Right hindlimb (tissue), 1 donor: Measurements from ENCODE around the gene MSANTD1.

Source experiments
- DNase-seq: peaks from one replicate; pipeline ENCODE4 v3.0.0-alpha.2; 2018

MSANTD1 gene

DNA sequence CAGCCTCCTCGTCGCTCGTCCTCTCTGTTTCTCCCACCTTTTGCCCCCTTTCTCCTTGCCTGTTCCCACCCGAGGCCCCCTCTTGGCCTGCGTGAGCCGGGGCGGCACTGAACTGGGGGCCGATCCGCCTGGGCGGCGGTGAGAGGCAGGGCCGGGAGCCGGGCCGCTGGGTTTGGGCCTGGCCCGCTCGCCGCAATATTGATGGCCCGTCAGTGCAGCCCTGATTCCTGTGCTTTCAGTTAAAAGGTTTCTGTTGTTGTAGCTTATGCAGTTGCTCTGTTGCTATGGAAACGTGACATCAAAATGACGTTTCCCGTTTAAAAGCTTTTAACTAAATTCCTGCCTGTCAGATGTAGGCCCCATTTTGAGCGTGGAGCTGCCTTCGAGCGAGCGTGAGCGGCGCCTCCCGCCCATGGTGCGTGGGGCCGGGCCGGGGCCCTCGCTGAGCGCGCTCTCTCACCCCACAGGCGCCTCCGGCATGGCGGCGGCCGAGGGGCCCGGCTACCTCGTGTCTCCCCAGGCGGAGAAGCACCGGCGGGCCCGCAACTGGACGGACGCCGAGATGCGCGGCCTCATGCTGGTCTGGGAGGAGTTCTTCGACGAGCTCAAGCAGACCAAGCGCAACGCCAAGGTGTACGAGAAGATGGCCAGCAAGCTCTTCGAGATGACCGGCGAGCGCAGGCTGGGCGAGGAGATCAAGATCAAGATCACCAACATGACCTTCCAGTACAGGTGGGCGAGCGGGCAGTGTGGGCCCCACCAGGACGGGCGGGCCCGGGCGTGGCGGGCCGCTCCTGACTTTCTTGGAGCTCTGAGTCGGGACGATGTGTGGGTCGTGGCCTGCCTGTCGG, at the start of gene MSANTD1:
Gene MSANTD1, plus strand, starts transcription at position 349 of the 851 bp plus-strand sequence. Its CDS starts 64 bp downstream, at position 413.
- DNase-seq = peak; percentile 57

DNA sequence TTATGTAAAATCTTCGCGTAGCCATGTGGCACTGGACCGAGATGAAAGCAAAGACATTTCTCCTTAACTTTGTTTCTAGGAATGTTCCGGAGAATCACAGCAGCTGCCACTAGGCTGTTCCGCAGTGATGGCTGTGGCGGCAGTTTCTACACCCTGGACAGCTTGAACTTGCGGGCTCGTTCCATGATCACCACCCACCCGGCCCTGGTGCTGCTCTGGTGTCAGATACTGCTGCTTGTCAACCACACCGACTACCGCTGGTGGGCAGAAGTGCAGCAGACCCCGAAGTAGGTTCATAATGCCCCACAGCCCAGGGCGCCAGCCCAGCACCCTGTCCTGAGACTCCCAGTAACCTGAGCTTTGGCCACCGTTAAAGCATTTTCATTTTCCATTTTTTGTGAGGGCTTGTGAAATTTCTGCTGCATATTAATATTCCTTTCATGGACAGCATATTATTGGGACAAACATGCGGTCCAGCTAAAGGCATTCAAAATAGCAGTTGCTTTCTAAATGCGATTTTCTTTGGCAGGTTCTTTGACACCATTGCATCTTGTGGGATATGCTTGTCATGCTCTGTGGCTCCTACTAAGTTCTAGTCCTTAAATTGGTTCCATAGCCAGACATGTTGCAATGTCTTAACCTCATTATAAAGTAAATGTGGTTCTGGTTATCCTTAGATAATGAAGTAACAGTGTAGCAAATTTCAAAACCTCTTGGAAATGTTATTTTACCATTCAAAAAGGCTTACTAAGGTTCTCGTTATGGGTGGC, 49.1 kb upstream of the MSANTD1 start:
- DNase-seq = peak; percentile 54

GRCh38 chr4:3200423-3201090, 48.4 kb upstream of the MSANTD1 start:
- no peak for DNase-seq

DNA sequence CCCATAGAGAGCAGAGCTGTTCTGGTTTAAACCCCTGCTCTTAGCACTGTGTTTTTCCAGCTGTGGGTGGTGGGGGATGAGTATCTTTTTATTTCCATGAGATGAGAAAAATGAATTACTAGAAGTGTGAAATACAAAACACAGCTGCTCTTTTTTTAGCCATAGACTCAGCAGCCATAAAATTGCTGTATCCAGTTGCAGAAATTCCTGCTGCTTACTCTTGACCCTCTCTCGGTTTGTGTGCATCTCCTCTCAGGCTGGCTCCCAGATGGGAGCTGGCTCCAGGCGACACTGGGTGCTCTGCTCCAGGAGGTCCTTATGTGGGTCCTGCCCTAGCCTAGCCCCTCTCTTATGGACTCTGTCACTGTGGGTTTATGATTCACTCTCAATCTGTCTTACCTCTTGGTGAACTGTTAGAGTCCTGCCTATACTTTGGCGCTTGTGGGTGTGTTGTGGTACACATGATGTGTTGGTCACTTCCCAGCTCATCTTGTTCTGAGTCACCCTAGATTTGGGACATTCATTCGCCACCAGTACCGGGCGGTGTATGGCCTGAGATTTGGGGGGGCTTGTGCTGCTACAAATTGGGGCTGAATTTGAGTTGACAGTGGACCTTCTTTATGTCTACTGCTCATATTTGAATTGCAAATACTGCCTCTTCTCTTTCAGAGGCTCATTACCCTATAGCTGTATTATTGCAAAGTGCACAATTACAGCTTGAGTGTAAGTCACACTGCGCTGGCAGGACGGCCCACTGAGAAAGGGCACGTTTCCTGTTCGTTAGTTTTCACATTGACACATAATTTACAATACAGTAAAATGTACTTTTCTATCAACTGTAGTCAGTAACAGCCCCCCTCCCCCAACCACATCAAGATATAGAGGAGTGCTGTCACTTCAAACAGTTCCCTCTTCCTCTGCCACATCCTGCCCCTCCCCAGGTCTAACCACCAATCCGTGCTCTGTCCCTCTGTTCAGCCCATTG, 46.9 kb upstream of the MSANTD1 start:
- no peak for DNase-seq

DNA sequence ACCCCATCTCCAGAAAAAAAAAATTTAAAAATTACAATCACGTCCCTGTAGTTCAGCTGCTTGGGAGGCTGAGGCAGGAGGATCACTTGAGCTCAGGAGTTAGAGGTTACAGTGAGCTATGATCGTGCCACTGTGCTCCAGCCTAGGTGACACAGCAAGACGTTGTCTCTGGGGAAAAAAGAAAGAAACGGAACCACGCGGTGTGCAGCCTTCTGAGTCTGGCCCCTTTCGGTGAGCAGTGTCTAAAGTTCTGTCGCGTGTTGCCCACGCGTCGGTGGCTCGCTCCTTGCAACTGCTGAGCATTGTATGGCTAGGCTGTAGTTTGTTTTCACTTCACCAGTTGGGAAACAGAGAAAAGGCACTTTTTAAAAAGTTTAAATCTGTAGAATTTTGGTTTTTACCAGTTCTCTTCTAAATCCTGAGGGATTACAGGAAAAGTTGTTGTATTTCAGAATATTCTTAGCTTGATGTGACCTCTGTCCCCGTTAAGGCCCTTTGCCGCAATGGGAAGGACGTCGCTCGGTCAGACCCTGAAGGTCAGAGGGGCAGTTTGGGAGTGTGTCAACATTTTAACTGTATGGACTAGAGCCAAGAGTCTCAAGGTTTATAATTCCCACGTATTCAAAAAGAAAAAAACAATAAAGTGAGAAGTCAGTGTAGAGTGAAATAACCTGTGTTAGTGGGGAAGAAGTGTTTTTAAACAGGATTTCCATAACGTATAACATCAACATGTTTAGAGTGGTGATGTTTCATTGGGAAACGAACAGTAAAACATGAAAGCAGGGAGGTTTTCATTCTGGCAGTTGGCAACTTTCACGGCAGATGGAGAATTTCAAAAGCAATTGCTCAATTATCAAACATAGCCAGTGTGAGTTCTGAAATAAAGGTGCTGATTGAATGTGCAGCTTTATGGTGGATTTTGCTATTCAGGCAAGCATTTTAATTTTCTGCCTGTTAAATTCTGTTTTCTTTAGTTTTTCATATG, 45.8 kb upstream of the MSANTD1 start:
- no peak for DNase-seq

DNA sequence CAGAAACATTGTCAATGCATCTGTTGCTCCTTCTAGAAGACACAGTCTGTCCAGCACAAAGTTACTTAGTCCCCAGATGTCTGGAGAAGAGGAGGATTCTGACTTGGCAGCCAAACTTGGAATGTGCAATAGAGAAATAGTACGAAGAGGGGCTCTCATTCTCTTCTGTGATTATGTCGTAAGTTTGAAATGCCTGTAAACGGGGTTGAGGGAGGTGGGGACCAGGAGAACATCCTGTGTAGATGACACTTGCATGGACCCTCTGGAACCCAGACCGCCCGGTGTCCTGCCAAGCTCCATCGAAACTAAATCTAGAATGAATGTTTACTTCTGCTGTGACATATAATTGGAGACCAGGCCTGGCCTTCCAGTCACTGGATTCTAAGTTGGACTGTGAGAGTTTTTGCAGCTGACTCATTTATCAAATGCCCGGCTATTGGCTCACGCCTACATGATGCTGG, 45.0 kb upstream of the MSANTD1 start:
- DNase-seq = no peak

- no peak for DNase-seq
Observed at GRCh38 chr4:3205995-3206394, 43.0 kb upstream of the MSANTD1 start.

- DNase-seq = no peak
Observed at GRCh38 chr4:3206439-3207100, 42.4 kb upstream of the MSANTD1 start.

DNA sequence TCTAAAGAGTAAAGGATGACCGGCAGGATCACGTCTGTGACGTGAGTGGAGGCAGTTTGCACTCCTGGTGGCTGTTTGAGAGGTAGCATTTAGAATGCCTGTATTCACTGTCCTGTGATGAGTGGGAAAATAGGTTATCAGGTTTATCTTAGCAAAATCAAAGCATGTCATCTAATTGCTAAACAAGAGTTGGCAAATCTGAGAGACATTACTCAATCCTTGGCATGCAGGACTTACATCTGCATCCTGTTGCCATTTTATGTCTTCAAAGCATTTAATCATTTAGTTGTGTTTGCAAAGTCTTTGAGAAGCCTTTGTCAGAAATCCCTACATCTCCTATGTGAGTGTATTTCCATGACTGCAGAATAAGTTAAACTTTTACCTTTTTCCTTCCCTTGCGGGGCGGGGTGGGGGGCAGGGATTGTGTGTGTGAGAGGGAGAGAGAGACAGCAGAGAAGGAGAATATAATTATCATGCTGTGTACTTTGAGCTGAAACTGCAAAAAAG, 41.4 kb upstream of the MSANTD1 start:
- no peak for DNase-seq

- no peak for DNase-seq
Observed at GRCh38 chr4:3208826-3209225, 40.1 kb upstream of the MSANTD1 start.

- no peak for DNase-seq
Observed at GRCh38 chr4:3209551-3210325, 39.2 kb upstream of the MSANTD1 start.

DNA sequence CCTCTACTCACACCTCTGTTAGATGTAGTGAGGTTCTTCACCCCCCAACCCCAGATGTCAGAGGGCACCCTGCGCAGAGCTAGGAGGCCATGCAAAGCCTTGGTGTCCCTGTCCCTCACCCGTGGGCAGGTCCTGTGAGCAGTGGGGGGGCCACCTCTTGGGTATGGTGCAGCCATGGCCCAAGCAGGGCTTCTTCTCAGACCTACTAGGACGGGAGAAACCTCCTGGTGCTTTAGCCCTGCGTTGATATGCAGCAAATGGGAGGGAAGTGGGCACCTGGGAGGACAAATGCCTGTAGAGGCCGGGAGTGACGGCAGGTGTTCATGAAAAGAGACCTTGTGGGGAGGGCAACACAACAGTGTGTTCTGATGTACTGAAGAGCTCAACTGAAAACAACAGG, 38.5 kb upstream of the MSANTD1 start:
- DNase-seq = no peak

- DNase-seq = no peak
Observed at GRCh38 chr4:3211866-3212265, 37.1 kb upstream of the MSANTD1 start.

DNA sequence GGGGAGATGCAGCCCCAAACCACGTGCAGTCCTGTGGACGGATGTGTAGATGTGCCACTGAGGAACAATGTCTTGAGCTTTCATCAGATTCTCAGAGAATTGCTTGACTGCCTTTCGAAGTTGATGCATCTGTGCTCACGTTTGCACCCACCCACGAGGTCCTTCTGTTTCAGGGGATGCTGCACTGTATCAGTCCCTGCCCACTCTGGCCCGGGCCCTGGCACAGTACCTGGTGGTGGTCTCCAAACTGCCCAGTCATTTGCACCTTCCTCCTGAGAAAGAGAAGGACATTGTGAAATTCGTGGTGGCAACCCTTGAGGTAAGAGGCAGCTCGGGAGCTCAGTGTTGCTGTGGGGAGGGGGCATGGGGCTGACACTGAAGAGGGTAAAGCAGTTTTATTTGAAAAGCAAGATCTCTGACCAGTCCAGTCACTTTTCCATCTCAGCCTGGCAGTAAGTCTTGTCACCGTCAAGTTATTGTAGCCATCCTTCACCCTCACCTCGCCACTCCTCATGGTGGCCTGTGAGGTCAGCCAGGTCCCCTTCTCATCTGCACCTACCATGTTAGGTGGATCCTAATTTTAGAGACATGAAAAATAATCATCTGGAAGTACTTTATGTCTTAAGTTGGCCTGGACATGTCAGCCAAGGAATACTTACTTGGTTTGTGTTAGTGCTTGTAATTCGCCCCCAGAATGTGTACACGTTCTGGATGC, 36.4 kb upstream of the MSANTD1 start:
- DNase-seq = no peak

GRCh38 chr4:3213106-3213425, 35.9 kb upstream of the MSANTD1 start:
- no peak for DNase-seq

- no peak for DNase-seq
Observed at GRCh38 chr4:3213661-3214250, 35.2 kb upstream of the MSANTD1 start.

- no peak for DNase-seq
Observed at GRCh38 chr4:3215256-3215655, 33.7 kb upstream of the MSANTD1 start.

DNA sequence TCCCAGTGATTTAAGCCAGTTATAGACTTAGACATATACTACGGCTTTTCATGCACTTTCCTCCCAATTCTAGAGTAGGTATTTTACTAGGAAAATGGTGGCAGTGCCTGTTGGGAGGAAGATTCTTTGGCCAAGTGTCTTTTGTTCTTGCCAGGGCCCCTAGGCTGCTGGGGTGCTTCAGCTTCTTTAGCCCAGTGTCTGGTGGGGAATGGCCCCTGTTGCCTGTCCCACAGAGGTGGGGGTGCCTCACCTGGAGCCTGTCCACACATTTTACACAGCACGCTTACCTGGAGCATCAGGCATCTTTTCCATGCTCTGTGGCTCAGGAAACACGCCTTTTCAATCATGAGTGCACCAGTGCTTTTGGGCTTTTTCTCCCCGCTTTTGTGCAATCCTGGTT, 33.2 kb upstream of the MSANTD1 start:
- DNase-seq = no peak
